Chondrocyte (in vitro differentiated cells): ENCODE data around the gene CFAP70. TPM values are rescaled to one million over a fixed set of nuclear protein-coding genes. Genes with fewer than 3 reads are reported as not detected.
"Not testable (repeated sequence)": the region's sequence is repeated elsewhere in the genome, so short reads cannot be mapped to it uniquely, and the experiment has no call there.

Experiments
- DNase-seq: peaks from one replicate; pipeline ENCODE4 v3.0.0; 2021; ENCODE audit warnings: mixed read lengths, low spot score
- H3K27ac Mint-ChIP-seq: one replicate; pipeline ENCODE4 v1.8.0; 2021; ENCODE audit warnings: mild to moderate bottlenecking, moderate library complexity, mixed read lengths; ENCODE audit not compliant: unreplicated experiment
- H3K27me3 Mint-ChIP-seq: 2 replicates; pipeline ENCODE4 v1.8.0; 2021; ENCODE audit warnings: low read depth, mixed read lengths
- H3K36me3 Mint-ChIP-seq: 2 replicates; pipeline ENCODE4 v1.8.0; 2021; ENCODE audit warnings: low read depth, mixed read lengths
- H3K4me1 Mint-ChIP-seq: 2 replicates; pipeline ENCODE4 v1.8.0; 2021; ENCODE audit warnings: low read depth, mild to moderate bottlenecking, mixed read lengths
- H3K4me3 Mint-ChIP-seq: one replicate; pipeline ENCODE4 v1.8.0; 2021; ENCODE audit warnings: mild to moderate bottlenecking, moderate library complexity, mixed read lengths; ENCODE audit not compliant: unreplicated experiment
- H3K9me3 Mint-ChIP-seq: 2 replicates; pipeline ENCODE4 v1.8.0; 2021; ENCODE audit warnings: low read depth, mixed read lengths
- CTCF ChIP-seq: fragments of 200-600 bp; sonication (generic); IDR thresholded peaks from 2 replicates; pipeline ENCODE4 v1.5.0; 2021; ENCODE audit warnings: antibody characterized with exemption, mild to moderate bottlenecking, moderate library complexity
- total RNA-seq: library from RNA; stranded (reverse); gene quantifications from 3 replicates; pipeline ENCODE4 v1.2.1, GENCODE V29; 2021

The CFAP70 gene
- total RNA-seq, 1 donor from 2014 or later, result 0.42 TPM

DNA sequence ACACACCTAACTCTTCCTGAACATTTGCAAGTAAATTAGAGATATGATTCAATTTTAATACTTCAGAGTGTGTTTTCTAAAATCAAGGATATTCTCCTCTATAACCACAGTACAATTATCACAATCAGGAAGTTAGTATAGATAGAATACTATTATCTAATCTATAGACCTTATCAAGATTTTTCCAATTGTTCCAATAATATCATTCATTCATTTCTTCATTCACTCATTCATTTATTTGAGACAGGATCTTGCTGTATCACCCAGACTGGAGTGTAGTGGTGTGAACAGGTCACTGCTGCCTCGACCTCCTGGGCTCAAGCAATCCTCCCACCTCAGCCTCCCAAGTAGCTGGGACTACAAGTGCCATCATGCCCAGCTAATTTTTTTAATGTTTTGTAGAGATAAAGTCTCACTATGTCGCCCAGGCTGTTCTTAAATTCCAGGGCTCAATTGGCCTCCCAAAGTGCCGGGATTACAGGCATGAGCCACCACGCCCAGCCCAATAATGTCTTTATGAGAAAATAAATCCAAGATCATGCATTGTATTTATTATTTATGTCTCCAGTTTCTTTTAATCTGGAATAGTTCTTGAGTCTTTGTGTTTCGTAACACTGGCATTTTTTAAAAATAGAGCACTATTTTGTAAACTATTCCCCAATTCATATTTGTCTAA is 95.6 kb downstream of the CFAP70 start:
- no peak for DNase-seq
- Mint-ChIP-seq H3K9me3 (peaks cover 11% of the 10 kb centered on the region), H3K27me3 (peaks cover 7% of the 10 kb centered on the region), H3K4me3 (no peak overlapping the region), H3K36me3 (peaks cover 1% of the 10 kb centered on the region), H3K4me1 (peaks cover 17% of the 10 kb centered on the region), H3K27ac (no peak overlapping the region)
- no peak for TF ChIP-seq CTCF

- peaks cover 17% of the 10 kb centered on the region for H3K4me1 Mint-ChIP-seq
- DNase-seq, result no peak
- H3K36me3 Mint-ChIP-seq, result peaks cover 1% of the 10 kb centered on the region
- peaks cover 1% of the 10 kb centered on the region for H3K27me3 Mint-ChIP-seq
- H3K4me3 Mint-ChIP-seq, result peak overlapping the region; percentile 31
- peak overlapping the region; percentile 96 for H3K27ac Mint-ChIP-seq
- TF ChIP-seq CTCF, result no peak
- H3K9me3 Mint-ChIP-seq, result peaks cover 11% of the 10 kb centered on the region
Measured at GRCh38 chr10:73262105-73262730, 96.4 kb downstream of the CFAP70 start.

DNA sequence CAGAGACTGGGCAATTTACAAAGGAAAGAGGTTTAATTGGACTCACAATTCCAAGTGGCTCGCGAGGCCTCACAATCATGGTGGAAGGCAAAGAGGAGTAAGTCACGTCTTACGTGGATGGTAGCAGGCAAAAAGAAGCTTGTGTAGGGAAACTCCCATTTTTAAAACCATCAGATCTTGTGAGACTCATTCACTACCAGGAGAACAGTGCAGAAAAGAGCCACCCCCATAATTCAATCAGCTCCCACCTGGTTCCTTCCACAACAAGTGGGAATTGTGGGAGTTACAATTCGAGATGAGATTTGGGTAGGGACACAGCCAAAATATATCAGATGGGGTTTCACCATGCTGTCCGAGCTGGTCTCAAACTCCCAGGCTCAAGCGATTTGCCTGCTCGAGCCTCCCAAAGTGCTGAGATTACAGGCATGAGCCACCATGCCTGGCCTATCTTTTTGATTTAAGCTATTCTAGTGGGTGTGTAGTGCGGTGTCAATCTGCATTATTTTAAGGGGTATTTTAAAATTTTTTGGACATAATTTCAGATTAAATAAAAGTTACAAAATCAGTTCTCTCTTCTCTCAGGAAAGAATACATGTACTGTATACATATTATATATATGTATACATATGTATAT is 97.2 kb downstream of the CFAP70 start:
- H3K9me3 Mint-ChIP-seq, result peaks cover 11% of the 10 kb centered on the region
- no peak for TF ChIP-seq CTCF
- peak overlapping the region; percentile 38 for H3K27ac Mint-ChIP-seq
- peaks cover 17% of the 10 kb centered on the region for H3K4me1 Mint-ChIP-seq
- H3K27me3 Mint-ChIP-seq, result no peaks in the 10 kb centered on the region
- H3K36me3 Mint-ChIP-seq, result peaks cover 1% of the 10 kb centered on the region
- DNase-seq, result no peak
- H3K4me3 Mint-ChIP-seq, result no peak overlapping the region

- not testable (repeated sequence) for H3K36me3 Mint-ChIP-seq, DNase-seq, H3K27me3 Mint-ChIP-seq, H3K4me3 Mint-ChIP-seq, H3K27ac Mint-ChIP-seq
- peaks cover 12% of the 10 kb centered on the region for H3K4me1 Mint-ChIP-seq
- H3K9me3 Mint-ChIP-seq, result peaks cover 11% of the 10 kb centered on the region
Measured at GRCh38 chr10:73258612-73259011, 100.1 kb downstream of the CFAP70 start.

GRCh38 chr10:73253225-73253555 is 105.5 kb downstream of the CFAP70 start:
- Mint-ChIP-seq H3K27me3 (no peaks in the 10 kb centered on the region), H3K9me3 (peaks cover under 1% of the 10 kb centered on the region), H3K27ac (peak overlapping the region; percentile 98), H3K4me1 (peaks cover 29% of the 10 kb centered on the region), H3K4me3 (peak overlapping the region; percentile 94), H3K36me3 (peaks cover 8% of the 10 kb centered on the region)
- no peak for DNase-seq
- TF ChIP-seq CTCF, result no peak
